Calu3 (cell line): ENCODE data around the gene TOP2B. TPM values are rescaled to one million over a fixed set of nuclear protein-coding genes. Genes with fewer than 3 reads are reported as not detected.
A peak's percentile ranks its signal among the peaks of the same experiment; 100 is the strongest.

Experiments
- BruUV-seq: library from RNA; stranded (reverse); fragments of 400-500 nt; replicated peaks from 2 replicates; lab custom pipeline; 2021; lab: Mats Ljungman, UMichigan
- CTCF ChIA-PET: fragments of 300-600 bp; sonication (Branson Sonifier 250); formaldehyde crosslinking; loops from one replicate; lab custom pipeline; 2022; ENCODE audit warnings: antibody characterized with exemption; lab: Charles Lee
- DNase-seq: peaks from one replicate; pipeline ENCODE4 v3.0.0; 2022
- H3K27ac Mint-ChIP-seq: one replicate; pipeline ENCODE4 v1.8.0; 2022; ENCODE audit warnings: mixed read lengths; ENCODE audit not compliant: unreplicated experiment
- H3K27me3 Mint-ChIP-seq: one replicate; pipeline ENCODE4 v1.8.0; 2022; ENCODE audit warnings: mixed read lengths; ENCODE audit not compliant: unreplicated experiment
- H3K36me3 Mint-ChIP-seq: one replicate; pipeline ENCODE4 v1.8.0; 2022; ENCODE audit warnings: mild to moderate bottlenecking, moderate library complexity, mixed read lengths; ENCODE audit not compliant: insufficient read depth, unreplicated experiment
- H3K4me1 Mint-ChIP-seq: one replicate; pipeline ENCODE4 v1.8.0; 2022; ENCODE audit warnings: mild to moderate bottlenecking, low read depth, mixed read lengths; ENCODE audit not compliant: unreplicated experiment
- H3K4me3 Mint-ChIP-seq: one replicate; pipeline ENCODE4 v1.8.0; 2022; ENCODE audit warnings: mild to moderate bottlenecking, low read depth, moderate library complexity, mixed read lengths; ENCODE audit not compliant: unreplicated experiment
- H3K9me3 Mint-ChIP-seq: one replicate; pipeline ENCODE4 v1.8.0; 2022; ENCODE audit warnings: low read depth, mixed read lengths; ENCODE audit not compliant: unreplicated experiment
- CTCF ChIP-seq: fragments of 200-600 bp; IDR thresholded peaks from one replicate; pipeline ENCODE4 v1.8.0; 2022; ENCODE audit warnings: antibody characterized with exemption; ENCODE audit not compliant: unreplicated experiment
- intact Hi-C: fragments of 100-400 bp; cut with micrococcal nuclease; formaldehyde crosslinking; loops from one replicate; pipeline ENCODE4 v1.10.0; 2022; ENCODE audit not compliant: unreplicated experiment
- total RNA-seq: library from RNA; stranded (reverse); gene quantifications from 2 replicates; pipeline ENCODE4 v1.2.3, GENCODE V29; 2022

Gene TOP2B
- total RNA-seq, 1 experiment from 2014 or later = 117 TPM

GRCh38 chr3:25674670-25675069 is 10.0 kb upstream of the TOP2B start:
- DNase-seq = no peak
- no TSS peak for BruUV-seq
- Mint-ChIP-seq H3K27ac (no peak overlapping the region), H3K27me3 (no peaks in the 10 kb centered on the region), H3K4me1 (no peaks in the 10 kb centered on the region), H3K9me3 (no peaks in the 10 kb centered on the region), H3K4me3 (no peak overlapping the region), H3K36me3 (no peaks in the 10 kb centered on the region)
- intact Hi-C loops = no loop called here
- no peak for TF ChIP-seq CTCF
- CTCF ChIA-PET = no interaction called here

- no TSS peak for BruUV-seq
Measured at GRCh38 chr3:25673738-25674298, 9.1 kb upstream of the TOP2B start.

GRCh38 chr3:25665315-25666280 is 891 bp upstream of the TOP2B start:
- TF ChIP-seq CTCF = no peak
- H3K27ac Mint-ChIP-seq = peak overlapping the region; percentile 99
- no peaks in the 10 kb centered on the region for H3K9me3 Mint-ChIP-seq
- no peak for DNase-seq
- H3K27me3 Mint-ChIP-seq = no peaks in the 10 kb centered on the region
- no TSS peak for BruUV-seq
- peaks cover 27% of the 10 kb centered on the region for H3K4me1 Mint-ChIP-seq
- peaks cover 31% of the 10 kb centered on the region for H3K36me3 Mint-ChIP-seq
- intact Hi-C loops = no loop called here
- H3K4me3 Mint-ChIP-seq = peak overlapping the region; percentile 98
- CTCF ChIA-PET = no interaction called here

More at GRCh38 chr3:25673738-25674298, 9.1 kb upstream of the TOP2B start:
- H3K9me3 Mint-ChIP-seq = no peaks in the 10 kb centered on the region
- H3K36me3 Mint-ChIP-seq = no peaks in the 10 kb centered on the region
- DNase-seq = no peak
- H3K4me1 Mint-ChIP-seq = no peaks in the 10 kb centered on the region
- H3K27ac Mint-ChIP-seq = no peak overlapping the region
- no peak for TF ChIP-seq CTCF
- H3K27me3 Mint-ChIP-seq = no peaks in the 10 kb centered on the region
- no peak overlapping the region for H3K4me3 Mint-ChIP-seq
- CTCF ChIA-PET = no interaction called here
- intact Hi-C loops = no loop called here

- intact Hi-C loops = loop anchor here (2.0 to 5.0 kb wide), 3 partner anchors 15 to 193 kb away; partner anchors contain the start of gene NGLY1
- DNase-seq = peak; percentile 49
- no peak for TF ChIP-seq CTCF
- H3K36me3 Mint-ChIP-seq = peaks cover 31% of the 10 kb centered on the region
- H3K27ac Mint-ChIP-seq = peak overlapping the region; percentile 99
- H3K4me3 Mint-ChIP-seq = peak overlapping the region; percentile 98
- H3K4me1 Mint-ChIP-seq = peaks cover 39% of the 10 kb centered on the region
- no TSS peak for BruUV-seq
- no peaks in the 10 kb centered on the region for H3K9me3 Mint-ChIP-seq
- CTCF ChIA-PET = no interaction called here
- no peaks in the 10 kb centered on the region for H3K27me3 Mint-ChIP-seq
Measured at GRCh38 chr3:25663869-25664811, 567 bp downstream of the TOP2B start.
